ENCODE measurements around the gene PSMD6. TPM values are rescaled to one million over a fixed set of nuclear protein-coding genes. Genes with fewer than 3 reads are reported as not detected.

The PSMD6 gene
- polyA plus RNA-seq, 5 donors: 85.1 to 114 (median 93.5) TPM

DNA sequence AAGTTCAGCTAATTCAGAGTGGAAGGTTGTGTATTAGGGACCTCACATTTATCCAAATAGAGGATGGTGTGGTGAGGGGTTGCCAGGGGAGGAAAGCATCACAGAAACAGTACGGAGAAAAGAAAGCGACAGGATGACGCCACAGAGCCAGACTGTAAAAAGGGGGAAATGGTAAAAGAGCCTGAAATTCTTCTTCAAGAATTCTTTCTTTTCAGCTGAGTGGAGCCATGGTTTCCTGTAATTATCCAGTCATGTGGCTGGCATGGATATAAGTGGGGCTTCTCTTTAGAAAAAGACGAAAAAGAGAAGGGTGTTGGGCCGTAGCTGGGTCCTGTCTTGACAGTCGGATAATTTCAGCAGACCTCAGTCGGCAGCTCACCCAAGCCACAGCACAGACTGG, 24.5 kb upstream of the PSMD6 start:
- no peak for DNase-seq

GRCh38 chr3:64046996-64047594, 23.8 kb upstream of the PSMD6 start:
- no peak for DNase-seq

DNA sequence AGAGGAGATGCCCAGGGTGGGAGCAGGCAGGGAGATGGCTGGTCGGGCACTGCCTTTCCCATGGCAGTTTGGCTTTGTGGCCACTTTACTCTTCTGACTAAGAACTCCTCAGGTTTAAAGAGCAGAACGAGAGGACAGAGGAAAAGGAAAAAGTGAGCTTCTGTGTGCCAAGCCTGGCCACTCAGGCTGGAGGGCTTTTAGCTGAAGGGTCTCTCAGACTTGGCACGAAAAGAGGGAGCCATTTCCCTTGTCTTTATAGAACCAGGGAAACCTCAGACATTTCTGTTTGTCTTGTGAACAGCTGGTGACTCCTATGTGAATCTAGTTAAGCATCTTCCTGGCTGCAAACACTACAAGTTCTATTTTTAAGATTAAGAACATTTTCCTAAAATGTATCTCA, 23.3 kb upstream of the PSMD6 start:
- DNase-seq: no peak

DNA sequence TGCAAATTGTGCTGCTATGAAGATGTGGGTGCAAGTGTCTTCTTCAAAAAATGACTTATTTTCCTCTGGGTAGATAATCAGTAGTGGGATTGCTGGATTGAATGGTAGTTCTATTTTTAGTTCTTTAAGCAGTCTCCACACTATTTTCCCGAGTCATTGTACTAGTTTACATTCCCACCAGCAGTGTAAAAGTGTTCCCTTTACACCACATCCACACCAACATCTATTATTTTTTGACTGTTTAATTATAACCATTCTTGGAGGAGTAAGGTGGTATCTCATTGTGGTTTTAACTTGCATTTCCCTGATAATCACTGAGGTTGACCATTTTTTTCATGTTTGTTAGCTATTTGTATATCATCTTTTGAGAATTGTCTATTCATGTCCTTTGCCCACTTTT, 19.7 kb upstream of the PSMD6 start:
- DNase-seq: no peak

DNA sequence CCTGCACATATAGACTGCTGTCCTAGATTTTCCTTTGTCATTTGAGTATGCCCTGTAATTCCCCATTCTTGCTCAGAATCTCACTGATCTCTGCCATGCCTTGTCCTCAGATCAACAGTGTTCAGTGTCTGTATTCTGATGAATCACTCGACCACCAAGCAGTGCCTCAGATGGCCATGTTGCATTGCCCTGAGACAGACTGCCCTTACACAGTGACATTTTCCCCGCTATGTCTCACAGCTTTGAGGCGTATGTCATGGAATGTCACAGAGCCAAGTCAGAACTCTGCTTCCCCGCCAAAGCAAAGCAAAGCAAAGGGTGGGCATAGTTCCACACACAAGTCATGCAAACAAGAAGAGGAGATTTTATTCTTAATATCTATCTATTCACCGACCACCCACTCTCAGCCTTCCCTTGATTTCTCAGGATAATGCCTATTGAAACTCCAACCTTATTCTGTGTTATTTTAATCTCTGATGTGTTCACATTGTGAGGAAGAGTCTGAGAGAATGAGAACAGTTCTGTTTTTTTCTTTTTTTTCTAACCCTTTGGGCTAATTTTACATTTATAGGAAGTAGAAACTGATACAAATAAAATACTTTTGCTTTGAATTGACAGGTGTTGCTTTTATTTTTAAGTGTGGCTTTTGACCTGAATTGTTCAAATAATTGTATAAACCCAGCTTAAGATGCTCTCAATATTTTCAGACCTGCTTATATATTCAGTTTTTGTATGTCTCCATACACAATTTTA, 16.9 kb upstream of the PSMD6 start:
- no peak for DNase-seq

GRCh38 chr3:64039332-64039731, 16.0 kb upstream of the PSMD6 start:
- no peak for DNase-seq

DNA sequence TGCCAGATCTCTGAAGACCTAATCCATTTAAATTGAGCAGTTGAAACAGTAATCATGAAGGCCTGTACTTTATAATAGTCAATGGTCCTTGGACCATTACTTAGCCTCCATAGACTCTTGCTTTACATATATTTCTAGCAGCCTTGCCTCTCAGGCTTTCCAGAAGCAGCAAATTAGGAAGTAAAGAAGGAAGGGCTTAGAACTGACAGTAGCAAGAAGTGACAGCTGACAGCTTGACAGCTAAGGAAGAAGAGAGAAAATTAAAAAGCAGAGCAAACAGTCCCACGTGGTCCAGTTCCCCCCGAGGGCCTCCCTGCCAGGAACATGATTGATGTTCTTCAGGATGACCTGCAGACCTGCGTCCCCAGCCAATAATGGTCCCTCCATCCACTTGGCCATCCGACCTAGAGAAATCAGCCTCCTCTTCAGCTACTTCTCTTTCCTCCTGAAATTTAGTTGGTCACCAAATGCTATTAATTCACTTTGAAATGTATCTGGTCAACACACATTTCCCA, 15.0 kb upstream of the PSMD6 start:
- DNase-seq: no peak

DNA sequence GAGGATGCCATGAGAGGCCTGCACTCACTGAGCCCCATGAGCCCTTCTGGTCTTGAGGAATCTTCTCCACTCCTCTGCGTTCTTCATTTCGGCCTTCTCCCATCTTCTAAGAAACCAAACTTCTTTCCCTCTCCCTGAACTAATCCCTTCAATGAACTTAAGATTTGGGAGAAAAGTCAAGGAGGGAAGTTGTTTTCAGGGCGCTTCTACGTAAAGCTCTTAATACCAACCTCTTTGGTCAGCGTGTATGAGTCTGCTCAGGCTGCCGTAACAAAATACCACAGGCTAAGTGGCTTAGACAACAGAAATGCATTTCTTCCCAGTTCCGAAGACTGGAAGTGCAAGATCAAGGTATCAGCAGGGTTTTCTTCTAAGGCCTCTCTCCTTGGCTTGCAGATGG, 13.8 kb upstream of the PSMD6 start:
- no peak for DNase-seq

GRCh38 chr3:64033069-64033468, 9.8 kb upstream of the PSMD6 start:
- DNase-seq: no peak

DNA sequence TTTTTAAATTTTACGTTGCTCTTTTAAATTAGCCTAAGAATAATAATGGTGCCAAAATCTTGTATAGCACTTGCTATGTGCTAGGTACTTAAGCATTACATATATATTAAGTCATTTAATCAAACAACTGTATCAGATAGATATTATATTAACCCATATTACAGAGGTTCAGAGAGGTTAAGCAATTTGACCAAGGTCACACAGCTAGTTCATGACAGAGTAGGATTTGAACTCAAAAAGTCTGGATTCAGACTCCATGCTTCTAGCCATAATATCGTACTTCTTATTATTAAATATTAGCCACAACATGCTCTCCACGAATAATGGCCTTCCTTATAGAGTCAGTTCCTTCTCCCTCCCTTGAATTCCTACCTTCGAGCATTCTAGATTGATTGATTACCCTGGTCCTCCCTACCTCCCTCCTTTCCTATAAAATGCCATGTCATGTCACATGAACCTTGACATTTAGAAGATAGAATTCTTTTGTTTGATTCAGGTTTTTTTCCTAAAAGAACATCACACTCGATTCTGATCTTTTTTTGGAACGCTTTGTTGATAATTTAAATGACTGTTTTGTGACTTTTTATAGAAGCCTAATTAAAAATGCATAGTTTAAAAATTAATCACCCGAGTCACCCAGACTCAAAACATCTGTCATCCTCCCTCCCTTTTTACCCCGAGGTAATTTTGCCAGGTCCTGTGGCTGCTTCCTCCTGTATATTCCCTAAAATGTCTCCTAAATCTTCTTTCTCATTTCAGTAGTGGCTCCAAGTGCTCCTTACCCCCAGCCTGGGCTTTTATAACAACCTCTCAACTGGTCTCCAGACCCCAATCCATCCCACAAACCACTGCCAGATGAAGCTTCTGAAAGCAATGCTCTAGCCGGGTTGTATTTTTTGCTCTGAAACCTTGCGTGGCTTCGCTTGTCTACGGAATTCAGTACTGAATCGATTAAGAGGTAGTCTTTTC, 8.5 kb upstream of the PSMD6 start:
- DNase-seq: no peak

- DNase-seq: peak; percentile 62 to 67
Measured at GRCh38 chr3:64030741-64031140, 7.4 kb upstream of the PSMD6 start.

DNA sequence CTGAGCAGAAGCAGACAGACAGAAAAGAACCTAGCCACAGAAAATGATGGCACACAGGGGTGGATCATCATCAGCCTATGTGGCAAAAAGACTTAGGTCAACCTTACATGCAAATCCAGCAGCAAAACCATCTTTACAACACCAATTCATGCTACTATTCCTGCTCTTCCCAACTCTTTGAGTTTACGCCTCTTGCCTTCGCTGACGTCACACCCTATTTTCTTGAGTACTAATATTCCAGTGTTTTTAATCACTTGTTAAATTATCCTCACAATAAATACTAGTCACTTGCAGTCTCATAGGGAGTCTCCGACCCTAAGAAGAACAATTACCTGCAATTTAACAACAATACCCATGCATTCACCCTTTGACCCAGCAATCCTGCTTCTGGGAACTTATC, 6.0 kb upstream of the PSMD6 start:
- no peak for DNase-seq

GRCh38 chr3:64028754-64029153, 5.5 kb upstream of the PSMD6 start:
- no peak for DNase-seq

DNA sequence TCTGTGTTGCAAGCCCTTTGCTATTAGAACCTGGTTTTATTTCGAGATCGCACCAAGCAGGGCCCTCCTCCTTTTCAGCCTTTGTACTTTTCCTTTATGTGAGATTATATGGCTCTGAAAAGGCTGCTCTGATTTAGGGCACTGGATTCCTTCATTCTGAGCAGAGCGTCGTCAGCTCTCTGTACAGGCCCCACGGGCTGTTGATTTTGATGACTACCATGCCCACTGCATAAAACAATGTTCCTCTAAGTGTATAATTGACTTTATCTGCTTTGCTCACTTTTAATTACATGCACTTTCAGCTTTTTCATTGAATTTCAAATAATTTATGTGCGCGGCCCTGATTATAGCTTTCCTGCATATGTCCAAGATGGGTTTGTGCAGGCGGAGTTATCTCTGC, 4.4 kb upstream of the PSMD6 start:
- DNase-seq: no peak

GRCh38 chr3:64026346-64026745, 3.1 kb upstream of the PSMD6 start:
- no peak for DNase-seq

- no peak for DNase-seq
Measured at GRCh38 chr3:64023861-64024223, 548 bp upstream of the PSMD6 start.

DNA sequence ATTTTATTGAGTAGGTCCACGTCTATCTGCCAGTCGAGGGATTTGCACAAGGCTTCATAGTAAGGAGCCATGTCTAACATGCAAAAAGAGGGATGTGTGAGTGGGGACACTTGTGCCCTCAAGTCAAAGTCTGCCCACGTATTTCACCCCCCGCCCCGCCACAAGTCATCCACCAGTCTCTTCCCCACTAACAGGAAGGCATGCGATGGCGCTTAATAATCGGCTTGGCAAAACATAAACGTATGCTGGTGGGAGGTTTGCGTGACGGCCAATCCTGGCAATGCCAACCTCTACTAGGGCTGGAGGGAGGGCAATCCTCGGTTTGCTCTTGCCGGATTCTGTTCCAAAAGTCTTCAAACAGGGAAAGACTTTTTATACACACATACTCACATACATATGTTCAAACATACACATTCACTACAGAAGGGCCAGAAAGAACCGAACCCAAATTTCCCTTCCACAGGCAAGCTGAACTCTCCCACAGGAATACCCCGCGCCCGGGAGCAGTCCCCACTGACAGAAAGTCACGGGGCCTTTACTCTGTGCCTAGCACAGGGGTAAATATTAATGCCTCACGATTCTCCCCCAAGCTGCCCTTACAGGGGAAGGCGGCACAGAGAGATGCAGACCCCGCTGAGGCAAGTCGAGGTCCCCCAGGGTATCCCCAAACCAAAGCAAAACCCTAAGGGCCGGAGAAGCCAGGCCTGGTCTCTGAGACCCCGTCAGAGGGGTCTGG, 675 bp downstream of the PSMD6 start:
- DNase-seq: no peak

GRCh38 chr3:64021922-64022321, 1.4 kb downstream of the PSMD6 start:
- DNase-seq: no peak

DNA sequence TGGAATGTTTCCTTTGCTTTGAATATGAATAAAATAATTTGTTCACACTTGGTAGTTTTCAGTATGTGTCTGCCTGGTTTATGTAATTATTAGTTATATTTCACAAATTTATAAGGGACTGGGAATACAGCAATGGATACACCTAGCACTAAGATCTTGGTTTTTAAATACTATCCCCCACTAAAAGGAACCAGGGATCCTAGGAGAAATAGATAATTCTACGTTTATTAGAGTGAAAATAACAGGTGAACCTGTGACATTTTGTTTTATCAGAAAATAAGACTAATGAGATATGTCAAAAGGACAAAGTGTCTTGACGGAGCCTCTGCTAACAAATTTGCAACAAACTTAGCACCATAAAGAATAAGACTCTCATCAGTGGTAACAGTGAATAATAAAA, 3.4 kb downstream of the PSMD6 start:
- DNase-seq: no peak

DNA sequence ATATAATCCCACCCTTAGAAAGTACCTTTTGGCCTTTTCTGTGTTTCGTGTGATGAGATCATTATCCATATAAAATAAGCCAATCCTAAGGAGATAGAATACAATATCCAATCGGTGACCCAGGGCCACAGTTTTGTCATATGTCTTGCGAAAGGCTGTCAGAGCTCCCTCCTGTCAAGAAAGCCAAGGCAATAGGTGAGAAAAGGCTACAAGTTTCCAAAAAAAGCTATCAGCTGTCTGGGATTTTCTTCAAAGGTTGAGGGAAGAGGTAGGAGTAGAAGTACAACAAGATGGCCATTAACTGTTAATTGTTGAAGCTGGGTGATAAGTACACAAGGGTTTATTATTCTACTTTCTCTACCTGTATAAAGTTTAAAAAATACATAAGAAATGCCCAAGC, 4.0 kb downstream of the PSMD6 start:
- no peak for DNase-seq

DNA sequence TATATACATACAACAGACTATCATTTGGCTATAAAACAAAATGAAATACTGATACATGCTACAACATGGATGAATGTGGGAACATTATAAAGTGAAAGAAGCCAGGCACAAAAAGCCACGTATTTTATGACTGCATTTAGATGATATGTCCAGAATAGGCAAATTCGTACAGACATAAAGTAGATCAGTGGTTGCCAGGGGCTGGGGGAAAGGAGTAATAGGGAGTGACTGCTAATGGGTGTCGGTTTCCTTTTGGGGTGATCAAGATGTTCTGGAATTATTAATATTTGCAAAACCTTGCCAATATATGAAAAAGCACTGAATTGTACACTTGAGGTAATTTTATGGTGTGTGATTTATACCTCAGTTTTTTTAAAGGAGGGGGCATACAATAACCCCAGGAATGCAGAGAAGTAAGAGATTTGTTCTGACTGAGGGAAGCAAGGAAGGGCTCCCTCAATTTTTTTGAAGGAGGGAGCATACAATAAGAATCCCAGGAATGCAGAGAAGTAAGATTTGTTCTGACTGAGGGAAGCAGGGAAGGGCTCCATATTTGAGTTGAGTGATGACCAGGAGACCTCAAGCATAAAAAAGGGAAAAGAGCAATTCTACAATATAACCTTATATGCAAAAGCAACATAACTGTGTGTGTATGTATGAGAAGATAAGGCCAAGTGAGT, 6.2 kb downstream of the PSMD6 start:
- no peak for DNase-seq

Measured in right lung (tissue), 5 donors.